ENCODE data around the gene NHSL2.

GRCh38 chrX:72015383-72015782 lies 104.7 kb downstream of the NHSL2 start:
- TF ChIP-seq, protein P1, sequence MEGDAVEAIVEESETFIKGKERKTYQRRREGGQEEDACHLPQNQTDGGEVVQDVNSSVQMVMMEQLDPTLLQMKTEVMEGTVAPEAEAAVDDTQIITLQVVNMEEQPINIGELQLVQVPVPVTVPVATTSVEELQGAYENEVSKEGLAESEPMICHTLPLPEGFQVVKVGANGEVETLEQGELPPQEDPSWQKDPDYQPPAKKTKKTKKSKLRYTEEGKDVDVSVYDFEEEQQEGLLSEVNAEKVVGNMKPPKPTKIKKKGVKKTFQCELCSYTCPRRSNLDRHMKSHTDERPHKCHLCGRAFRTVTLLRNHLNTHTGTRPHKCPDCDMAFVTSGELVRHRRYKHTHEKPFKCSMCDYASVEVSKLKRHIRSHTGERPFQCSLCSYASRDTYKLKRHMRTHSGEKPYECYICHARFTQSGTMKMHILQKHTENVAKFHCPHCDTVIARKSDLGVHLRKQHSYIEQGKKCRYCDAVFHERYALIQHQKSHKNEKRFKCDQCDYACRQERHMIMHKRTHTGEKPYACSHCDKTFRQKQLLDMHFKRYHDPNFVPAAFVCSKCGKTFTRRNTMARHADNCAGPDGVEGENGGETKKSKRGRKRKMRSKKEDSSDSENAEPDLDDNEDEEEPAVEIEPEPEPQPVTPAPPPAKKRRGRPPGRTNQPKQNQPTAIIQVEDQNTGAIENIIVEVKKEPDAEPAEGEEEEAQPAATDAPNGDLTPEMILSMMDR (IDR thresholded peaks at IDR 0.05) = no peak
- no peak for TF ChIP-seq SIN3A (IDR thresholded peaks at IDR 0.05; ENCODE audit: borderline replicate concordance, insufficient read depth, low read depth, low read length)
- TF ChIP-seq POLR2AphosphoS5 (IDR thresholded peaks at IDR 0.05; ENCODE audit: low read depth, low read length) = no peak
- no peak for TF ChIP-seq REST (IDR thresholded peaks at IDR 0.05; ENCODE audit: insufficient read depth in 1 of 2, low read depth in 2 of 2, low read length in 1 of 2)

Measured in Panc1 (cell line).